Measurements from ENCODE around the gene ETV1. TPM values are rescaled to one million over a fixed set of nuclear protein-coding genes. Genes with fewer than 3 reads are reported as not detected.

The ETV1 gene
- total RNA-seq, 6 donors from 2014 or later, result 33.2 to 74.6 (median 50.2) TPM

DNA sequence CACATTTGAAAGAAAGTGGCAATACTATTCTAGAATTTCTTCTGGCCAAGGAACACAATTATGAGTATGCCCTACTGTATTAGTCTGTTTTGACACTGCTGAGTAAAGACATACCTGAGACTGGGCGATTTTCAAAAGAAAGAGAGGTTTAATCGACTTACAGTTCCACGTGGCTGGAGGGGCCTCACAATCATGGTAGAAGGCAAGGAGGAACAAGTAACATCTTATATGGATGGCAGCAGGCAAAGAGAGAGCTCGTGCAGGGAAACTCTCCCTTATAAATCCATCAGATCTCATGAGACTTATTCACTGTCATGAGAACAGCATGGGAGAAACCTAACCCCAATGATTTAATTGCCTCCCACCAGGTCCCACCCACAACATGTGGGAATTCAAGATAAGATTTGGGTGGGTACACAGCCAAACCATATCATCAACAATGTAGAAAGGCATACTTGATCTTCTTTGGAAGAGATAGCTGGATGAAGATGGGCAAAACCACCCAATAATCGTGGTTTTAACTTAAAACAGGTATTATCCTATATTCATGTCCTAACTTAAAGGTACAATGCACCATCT lies 113.9 kb downstream of the ETV1 start:
- 77 to 83% methylated on average over 5 of the region's 5 CpGs for WGBS, 2 donors
- H3K4me3 ChIP-seq, result no peak overlapping the region
- no peak overlapping the region for H3K27ac ChIP-seq
- no peaks in the 10 kb centered on the region for H3K9me3 ChIP-seq
- no peaks in the 10 kb centered on the region for H3K36me3 ChIP-seq
- TF ChIP-seq EP300 (IDR thresholded peaks at IDR 0.05) (no peak), POLR2A (IDR thresholded peaks at IDR 0.05) (no peak), POLR2AphosphoS5 (IDR thresholded peaks at IDR 0.05) (no peak)
- TF ChIP-seq, protein P1, sequence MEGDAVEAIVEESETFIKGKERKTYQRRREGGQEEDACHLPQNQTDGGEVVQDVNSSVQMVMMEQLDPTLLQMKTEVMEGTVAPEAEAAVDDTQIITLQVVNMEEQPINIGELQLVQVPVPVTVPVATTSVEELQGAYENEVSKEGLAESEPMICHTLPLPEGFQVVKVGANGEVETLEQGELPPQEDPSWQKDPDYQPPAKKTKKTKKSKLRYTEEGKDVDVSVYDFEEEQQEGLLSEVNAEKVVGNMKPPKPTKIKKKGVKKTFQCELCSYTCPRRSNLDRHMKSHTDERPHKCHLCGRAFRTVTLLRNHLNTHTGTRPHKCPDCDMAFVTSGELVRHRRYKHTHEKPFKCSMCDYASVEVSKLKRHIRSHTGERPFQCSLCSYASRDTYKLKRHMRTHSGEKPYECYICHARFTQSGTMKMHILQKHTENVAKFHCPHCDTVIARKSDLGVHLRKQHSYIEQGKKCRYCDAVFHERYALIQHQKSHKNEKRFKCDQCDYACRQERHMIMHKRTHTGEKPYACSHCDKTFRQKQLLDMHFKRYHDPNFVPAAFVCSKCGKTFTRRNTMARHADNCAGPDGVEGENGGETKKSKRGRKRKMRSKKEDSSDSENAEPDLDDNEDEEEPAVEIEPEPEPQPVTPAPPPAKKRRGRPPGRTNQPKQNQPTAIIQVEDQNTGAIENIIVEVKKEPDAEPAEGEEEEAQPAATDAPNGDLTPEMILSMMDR (IDR thresholded peaks at IDR 0.05), result no peak
- peaks cover 0 to 3% (median 0%) of the 10 kb centered on the region in 4 donors for H3K4me1 ChIP-seq
- no peaks in the 10 kb centered on the region for H3K27me3 ChIP-seq
- DNase-seq (no peak), ATAC-seq (ENCODE audit: low FRiP score in 2 of 2) (no peak)

DNA sequence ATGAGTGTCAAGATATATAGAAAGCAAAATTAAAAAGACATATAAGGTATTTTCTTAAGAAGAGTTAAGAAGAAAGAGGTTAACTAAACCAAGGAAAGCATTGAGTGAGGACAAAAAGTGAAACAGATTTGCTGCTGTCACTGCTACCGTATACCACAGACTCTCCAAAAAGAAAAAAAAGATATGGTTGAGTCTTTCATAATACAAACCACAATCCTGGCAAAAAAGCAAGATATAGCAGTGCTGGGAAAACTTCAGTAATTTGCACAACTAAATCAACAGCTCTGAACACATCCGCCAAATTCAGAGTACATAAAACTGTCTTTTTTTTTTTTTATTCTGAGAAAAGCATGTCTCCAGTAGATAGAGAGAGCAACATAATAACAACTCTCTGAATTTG lies 114.7 kb downstream of the ETV1 start:
- 26 to 31% methylated on average over 2 of the region's 2 CpGs for whole genome bisulfite sequencing, 2 donors
- Histone ChIP-seq H3K27me3 (no peaks in the 10 kb centered on the region), H3K9me3 (no peaks in the 10 kb centered on the region), H3K36me3 (no peaks in the 10 kb centered on the region), H3K27ac (peak overlapping the region in 1 of 4 donors; percentile 44), H3K4me1 (peaks cover 0 to 3% (median 0%) of the 10 kb centered on the region in 4 donors), H3K4me3 (peak overlapping the region in 3 of 4 donors; percentile 6 to 22 (median 10))
- TF ChIP-seq, protein P1 (IDR thresholded peaks at IDR 0.05), result no peak
- TF ChIP-seq POLR2A (IDR thresholded peaks at IDR 0.05), result no peak
- no peak for TF ChIP-seq EP300 (IDR thresholded peaks at IDR 0.05)
- no peak for TF ChIP-seq POLR2AphosphoS5 (IDR thresholded peaks at IDR 0.05)
- DNase-seq, result no peak
- peak; percentile 53 to 77 for ATAC-seq (ENCODE audit: low FRiP score in 2 of 2)

DNA sequence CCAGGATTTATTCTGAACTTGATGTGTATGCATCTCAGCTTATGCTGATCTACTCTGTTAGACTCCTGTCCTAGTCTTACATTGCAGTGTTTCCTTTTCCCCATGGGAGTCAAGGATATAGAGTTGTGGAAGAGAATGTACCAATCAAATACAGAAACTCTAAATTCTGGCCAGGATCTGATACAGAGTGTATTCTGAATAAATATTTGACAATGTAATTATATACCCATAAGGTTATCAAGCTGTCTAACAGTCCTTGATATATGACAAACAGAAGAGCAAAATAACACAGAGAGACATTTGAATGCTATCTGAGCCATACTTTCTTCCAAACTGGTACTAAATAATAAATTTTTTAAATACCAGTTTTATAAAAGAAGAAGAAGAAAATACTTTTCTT lies 116.8 kb downstream of the ETV1 start:
- Histone ChIP-seq H3K27me3 (no peaks in the 10 kb centered on the region), H3K4me1 (peaks cover 0 to 3% (median 0%) of the 10 kb centered on the region in 4 donors), H3K9me3 (no peaks in the 10 kb centered on the region), H3K36me3 (no peaks in the 10 kb centered on the region), H3K27ac (no peak overlapping the region), H3K4me3 (no peak overlapping the region)
- TF ChIP-seq, protein P1 (IDR thresholded peaks at IDR 0.05), result no peak
- TF ChIP-seq EP300 (IDR thresholded peaks at IDR 0.05) (no peak), POLR2AphosphoS5 (IDR thresholded peaks at IDR 0.05) (no peak), POLR2A (IDR thresholded peaks at IDR 0.05) (no peak)
- ATAC-seq (ENCODE audit: low FRiP score in 2 of 2) (no peak), DNase-seq (no peak)

DNA sequence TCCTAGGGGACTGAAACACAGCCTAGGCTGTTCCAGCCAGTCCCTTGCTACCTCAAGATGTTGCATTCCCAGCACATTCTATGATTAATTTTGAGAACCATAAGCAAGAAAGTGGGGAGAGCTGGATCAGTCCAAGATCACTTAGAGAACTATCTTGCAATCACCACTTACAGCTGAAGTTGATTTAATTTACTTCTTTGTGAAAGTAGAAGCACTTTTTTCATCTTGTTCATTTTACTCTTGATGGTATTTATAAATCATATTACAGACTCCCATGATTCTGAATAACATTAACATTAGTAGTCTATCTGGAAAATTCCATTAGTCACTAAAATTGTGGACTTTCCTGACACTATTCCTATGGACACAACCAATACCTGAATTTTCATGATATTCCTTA lies 118.5 kb downstream of the ETV1 start:
- Histone ChIP-seq H3K9me3 (no peaks in the 10 kb centered on the region), H3K27ac (no peak overlapping the region), H3K4me3 (no peak overlapping the region), H3K4me1 (peaks cover 0 to 3% (median 0%) of the 10 kb centered on the region in 4 donors), H3K36me3 (no peaks in the 10 kb centered on the region), H3K27me3 (no peaks in the 10 kb centered on the region)
- DNase-seq (no peak), ATAC-seq (ENCODE audit: low FRiP score in 2 of 2) (no peak)
- TF ChIP-seq EP300 (IDR thresholded peaks at IDR 0.05) (no peak), POLR2A (IDR thresholded peaks at IDR 0.05) (no peak), POLR2AphosphoS5 (IDR thresholded peaks at IDR 0.05) (no peak)
- TF ChIP-seq, protein P1 (IDR thresholded peaks at IDR 0.05), result no peak

DNA sequence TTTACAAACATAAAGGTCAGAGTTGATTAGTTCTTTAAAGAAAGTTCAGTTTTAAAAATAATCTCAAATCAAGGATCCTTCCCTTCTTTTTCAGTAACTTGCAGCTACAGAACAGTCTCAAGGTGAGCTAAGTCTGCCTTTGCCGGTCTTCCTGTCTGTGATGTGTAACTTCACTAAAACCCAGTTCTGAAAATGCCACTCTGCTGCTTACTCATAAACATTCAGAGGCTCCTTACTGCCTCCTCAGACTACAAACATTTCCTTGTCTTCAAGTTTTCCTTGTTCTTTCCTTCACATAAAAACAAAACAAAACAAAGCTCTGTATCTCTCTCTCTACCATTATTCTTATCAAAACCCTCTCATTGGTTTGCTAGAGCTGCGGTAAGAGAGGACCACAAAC lies 128.7 kb downstream of the ETV1 start:
- Histone ChIP-seq H3K36me3 (no peaks in the 10 kb centered on the region), H3K4me3 (no peak overlapping the region), H3K9me3 (no peaks in the 10 kb centered on the region), H3K27me3 (no peaks in the 10 kb centered on the region), H3K27ac (no peak overlapping the region), H3K4me1 (no peaks in the 10 kb centered on the region)
- DNase-seq (no peak), ATAC-seq (ENCODE audit: low FRiP score in 2 of 2) (no peak)
- TF ChIP-seq POLR2A (IDR thresholded peaks at IDR 0.05), result no peak
- no peak for TF ChIP-seq EP300 (IDR thresholded peaks at IDR 0.05)
- TF ChIP-seq, protein P1 (IDR thresholded peaks at IDR 0.05), result no peak
- TF ChIP-seq POLR2AphosphoS5 (IDR thresholded peaks at IDR 0.05), result no peak
- 92 to 100% methylated on average over 2 of the region's 2 CpGs for WGBS, 2 donors

Measured in upper lobe of left lung (tissue), 6 donors.